ENCODE results near the gene TMEM126B.
A peak's percentile ranks its signal among the peaks of the same experiment; 100 is the strongest.

Gene TMEM126B

GRCh38 chr11:85619499-85619898, 8.9 kb upstream of the TMEM126B start:
- no peaks in the 10 kb centered on the region for H3K27me3 ChIP-seq
- TF ChIP-seq CTCF (IDR thresholded peaks at IDR 0.05): no peak
- H3K4me1 ChIP-seq: peaks cover 0 to 5% (median 0%) of the 10 kb centered on the region in 4 donors
- no peak for DNase-seq
- H3K9me3 ChIP-seq: no peaks in the 10 kb centered on the region
- no peaks in the 10 kb centered on the region for H3K36me3 ChIP-seq
- intact Hi-C loops (cut with DNase I; ENCODE audit: low total_unique reads): no loop called here
- no peak overlapping the region for H3K4me3 ChIP-seq
- no peak overlapping the region for H3K27ac ChIP-seq

GRCh38 chr11:85620256-85620655, 8.1 kb upstream of the TMEM126B start:
- DNase-seq: no peak
- H3K36me3 ChIP-seq: no peaks in the 10 kb centered on the region
- H3K4me1 ChIP-seq: peaks cover 0 to 13% (median 0%) of the 10 kb centered on the region in 4 donors
- no peak for TF ChIP-seq CTCF (IDR thresholded peaks at IDR 0.05)
- H3K27me3 ChIP-seq: no peaks in the 10 kb centered on the region
- no peak overlapping the region for H3K27ac ChIP-seq
- intact Hi-C loops (cut with DNase I; ENCODE audit: low total_unique reads): no loop called here
- no peak overlapping the region for H3K4me3 ChIP-seq
- no peaks in the 10 kb centered on the region for H3K9me3 ChIP-seq

GRCh38 chr11:85626496-85626895, 1.9 kb upstream of the TMEM126B start:
- DNase-seq: no peak
- intact Hi-C loops (cut with DNase I; ENCODE audit: low total_unique reads): loop anchor here (5.0 kb wide), 1 partner anchor 36 kb away; no protein-coding TSS in a partner anchor
- peak overlapping the region; percentile 93 to 95 for H3K27ac ChIP-seq
- H3K9me3 ChIP-seq: no peaks in the 10 kb centered on the region
- H3K4me1 ChIP-seq: peaks cover 0 to 39% (median 16%) of the 10 kb centered on the region in 4 donors
- peak overlapping the region; percentile 84 to 88 for H3K4me3 ChIP-seq
- no peak for TF ChIP-seq CTCF (IDR thresholded peaks at IDR 0.05)
- H3K36me3 ChIP-seq: peaks cover 0 to 10% (median 0%) of the 10 kb centered on the region in 3 donors
- H3K27me3 ChIP-seq: no peaks in the 10 kb centered on the region

GRCh38 chr11:85627332-85627997, 928 bp upstream of the TMEM126B start, which contains the start of gene DLG2:
Gene DLG2, minus strand, starts transcription at chr11:85627344.
- Histone ChIP-seq H3K9me3 (no peaks in the 10 kb centered on the region), H3K4me1 (peaks cover 0 to 39% (median 16%) of the 10 kb centered on the region in 4 donors), H3K4me3 (peak within 1 kb of the TSS; percentile 84 to 88), H3K36me3 (peaks cover 0 to 15% (median 0%) of the 10 kb centered on the region in 3 donors), H3K27ac (peak within 1 kb of the TSS; percentile 93 to 95), H3K27me3 (no peaks in the 10 kb centered on the region)
- no peak for TF ChIP-seq CTCF (IDR thresholded peaks at IDR 0.05)
- DNase-seq: peak in 1 of 2 donors; percentile 31
- intact Hi-C loops (cut with DNase I; ENCODE audit: low total_unique reads): loop anchor here (5.0 kb wide), 1 partner anchor 35 kb away; no protein-coding TSS in a partner anchor

GRCh38 chr11:85628771-85629341, 463 bp downstream of the TMEM126B start:
- TF ChIP-seq CTCF (IDR thresholded peaks at IDR 0.05): no peak
- Histone ChIP-seq H3K9me3 (no peaks in the 10 kb centered on the region), H3K27me3 (no peaks in the 10 kb centered on the region), H3K4me1 (peaks cover 0 to 39% (median 16%) of the 10 kb centered on the region in 4 donors), H3K27ac (peak overlapping the region; percentile 93 to 95), H3K4me3 (peak overlapping the region; percentile 84 to 88), H3K36me3 (peaks cover 0 to 15% (median 0%) of the 10 kb centered on the region in 3 donors)
- no peak for DNase-seq
- intact Hi-C loops (cut with DNase I; ENCODE audit: low total_unique reads): loop anchor here (5.0 kb wide), 1 partner anchor 33 kb away; no protein-coding TSS in a partner anchor

All from tibial artery (tissue), 4 donors.